ENCODE data around the gene CEP83. TPM values are rescaled to one million over a fixed set of nuclear protein-coding genes. Genes with fewer than 3 reads are reported as not detected.

The CEP83 gene
- total RNA-seq = 10 to 100 TPM; 13.0 to 29.0 (median 15.8) TPM
- polyA plus RNA-seq = 10 to 100 TPM in 1 of 3 donors, 1 to 10 TPM in 2; 6.8 to 12.9 (median 7.0) TPM
- long read RNA-seq, donor 1, partial matches to known transcripts = 0 of 1 reads
- long read RNA-seq, donor 1, other reads (novel, unspliced or antisense) = 0 of 1 reads
- long read RNA-seq, donor 2 = 0 reads

GRCh38 chr12:94459728-94460615 lies at the start of gene CEP83:
CEP83 (minus strand) TSS chr12:94459867; CDS start chr12:94412490, 47,377 bp downstream.
- Histone ChIP-seq H3K9me3 (no peaks in the 10 kb centered on the region), H3K27ac (peak within 1 kb of the TSS; percentile 81 to 92 (median 90)), H3K27me3 (replicated peaks in 1 of 7) (no peaks in the 10 kb centered on the region), H3K4me3 (peak within 1 kb of the TSS; percentile 41 to 81 (median 72)), H3K36me3 (no peaks in the 10 kb centered on the region), H3K4me1 (peaks cover 9 to 30% (median 23%) of the 10 kb centered on the region in 6 donors)
- peak; percentile 100 for DNase-seq
- 0 to 1% (median 0%) methylated on average over 30 to 77 of the region's 77 CpGs for WGBS, 5 donors
- TF ChIP-seq CTCF (IDR thresholded peaks at IDR 0.05 in 8 of 11, conservative IDR thresholded peaks at IDR 0.05 in 3 of 11) (peak in 2 of 11 experiments; percentile 15 to 28), POLR2AphosphoS5 (IDR thresholded peaks at IDR 0.05) (peak; percentile 90 to 98 (median 95)), POLR2A (IDR thresholded peaks at IDR 0.05) (peak in 1 of 3 donors; percentile 75)
- intact Hi-C loops (cut with DNase I; ENCODE audit: low total_unique reads) = no loop called here

- H3K36me3 ChIP-seq = no peaks in the 10 kb centered on the region
- H3K4me3 ChIP-seq = no peak overlapping the region
- 83 to 95% (median 91%) methylated on average over 3 of the region's 3 CpGs for WGBS, 5 donors
- no peaks in the 10 kb centered on the region for H3K27me3 ChIP-seq (replicated peaks in 1 of 7)
- intact Hi-C loops (cut with DNase I; ENCODE audit: low total_unique reads) = no loop called here
- no peak for DNase-seq
- H3K27ac ChIP-seq = no peak overlapping the region
- TF ChIP-seq CTCF (IDR thresholded peaks at IDR 0.05 in 8 of 11, conservative IDR thresholded peaks at IDR 0.05 in 3 of 11) (no peak), POLR2A (IDR thresholded peaks at IDR 0.05) (no peak), POLR2AphosphoS5 (IDR thresholded peaks at IDR 0.05) (no peak)
- H3K4me1 ChIP-seq = no peaks in the 10 kb centered on the region
- no peaks in the 10 kb centered on the region for H3K9me3 ChIP-seq
These were observed 49.6 kb upstream of the CEP83 start for GRCh38 chr12:94509317-94509716.

- H3K9me3 ChIP-seq = peaks cover 0 to 7% (median 5%) of the 10 kb centered on the region in 8 donors
- no peak for DNase-seq
- no peak overlapping the region for H3K27ac ChIP-seq
- no peak for TF ChIP-seq POLR2A (IDR thresholded peaks at IDR 0.05)
- no peak for TF ChIP-seq POLR2AphosphoS5 (IDR thresholded peaks at IDR 0.05)
- TF ChIP-seq CTCF (IDR thresholded peaks at IDR 0.05 in 8 of 11, conservative IDR thresholded peaks at IDR 0.05 in 3 of 11) = no peak
- no peaks in the 10 kb centered on the region for H3K36me3 ChIP-seq
- intact Hi-C loops (cut with DNase I; ENCODE audit: low total_unique reads) = no loop called here
- no peaks in the 10 kb centered on the region for H3K4me1 ChIP-seq
- no peak overlapping the region for H3K4me3 ChIP-seq
- no peaks in the 10 kb centered on the region for H3K27me3 ChIP-seq (replicated peaks in 1 of 7)
- 87 to 99% (median 95%) methylated on average over 3 of the region's 3 CpGs for WGBS, 5 donors
These were observed 47.8 kb upstream of the CEP83 start for GRCh38 chr12:94507455-94507854.

GRCh38 chr12:94504386-94504785 lies 44.7 kb upstream of the CEP83 start:
- no peak overlapping the region for H3K4me3 ChIP-seq
- H3K27me3 ChIP-seq (replicated peaks in 1 of 7) = no peaks in the 10 kb centered on the region
- H3K9me3 ChIP-seq = peaks cover 0 to 17% (median 11%) of the 10 kb centered on the region in 8 donors
- intact Hi-C loops (cut with DNase I; ENCODE audit: low total_unique reads) = no loop called here
- TF ChIP-seq POLR2AphosphoS5 (IDR thresholded peaks at IDR 0.05) = no peak
- TF ChIP-seq POLR2A (IDR thresholded peaks at IDR 0.05) = no peak
- no peak for TF ChIP-seq CTCF (IDR thresholded peaks at IDR 0.05 in 8 of 11, conservative IDR thresholded peaks at IDR 0.05 in 3 of 11)
- WGBS, 5 donors = 88 to 100% (median 94%) methylated on average over 1 of the region's 1 CpG
- no peak overlapping the region for H3K27ac ChIP-seq
- no peaks in the 10 kb centered on the region for H3K4me1 ChIP-seq
- no peak for DNase-seq
- no peaks in the 10 kb centered on the region for H3K36me3 ChIP-seq

Data from spleen (tissue), 13 donors.